Measurements from ENCODE around the gene AR. TPM values are rescaled to one million over a fixed set of nuclear protein-coding genes. Genes with fewer than 3 reads are reported as not detected.
A peak's percentile ranks its signal among the peaks of the same experiment; 100 is the strongest.

AR gene
- total and polyA plus RNA-seq, 4 donors = 2.8 to 67.4 (median 22.9) TPM

GRCh38 chrX:67612231-67612630 lies 68.4 kb downstream of the AR start:
- Histone ChIP-seq H3K9me3 (ENCODE audit: control insufficient read depth in 4 of 4, low read length in 3 of 4) (no peaks in the 10 kb centered on the region), H3K4me3 (ENCODE audit: low read depth in 1 of 3, low read length in 3 of 3) (no peak overlapping the region), H3K4me1 (ENCODE audit: control insufficient read depth in 4 of 4, insufficient read depth in 4 of 4, low read length in 3 of 4) (peaks cover 0 to 5% (median 3%) of the 10 kb centered on the region in 4 donors), H3K27ac (ENCODE audit: low read depth in 1 of 2, low read length in 2 of 2) (no peak overlapping the region), H3K36me3 (ENCODE audit: control insufficient read depth in 4 of 4, insufficient read depth in 3 of 4, low read depth in 1 of 4, low read length in 3 of 4) (no peaks in the 10 kb centered on the region), H3K27me3 (ENCODE audit: control insufficient read depth in 4 of 4, insufficient read depth in 4 of 4, low read length in 3 of 4) (no peaks in the 10 kb centered on the region), H3K9ac (ENCODE audit: low read depth in 1 of 2, low read length in 2 of 2) (no peak overlapping the region)
- WGBS = 53% methylated on average over 3 of the region's 3 CpGs
- no peak for DNase-seq (ENCODE audit: low spot score)
- TF ChIP-seq JUND (IDR thresholded peaks at IDR 0.05) (no peak), FOXA2 (IDR thresholded peaks at IDR 0.05) (peak; percentile 18), EGR1 (IDR thresholded peaks at IDR 0.05; ENCODE audit: low read depth in 2 of 2) (no peak), MAX (IDR thresholded peaks at IDR 0.05) (no peak), ATF3 (IDR thresholded peaks at IDR 0.05) (no peak)

GRCh38 chrX:67613366-67613765 lies 69.5 kb downstream of the AR start:
- Histone ChIP-seq H3K4me1 (ENCODE audit: control insufficient read depth in 4 of 4, insufficient read depth in 4 of 4, low read length in 3 of 4) (peaks cover 0 to 5% (median 3%) of the 10 kb centered on the region in 4 donors), H3K9ac (ENCODE audit: low read depth in 1 of 2, low read length in 2 of 2) (no peak overlapping the region), H3K4me3 (ENCODE audit: low read depth in 1 of 3, low read length in 3 of 3) (no peak overlapping the region), H3K27ac (ENCODE audit: low read depth in 1 of 2, low read length in 2 of 2) (no peak overlapping the region), H3K36me3 (ENCODE audit: control insufficient read depth in 4 of 4, insufficient read depth in 3 of 4, low read depth in 1 of 4, low read length in 3 of 4) (no peaks in the 10 kb centered on the region), H3K27me3 (ENCODE audit: control insufficient read depth in 4 of 4, insufficient read depth in 4 of 4, low read length in 3 of 4) (no peaks in the 10 kb centered on the region), H3K9me3 (ENCODE audit: control insufficient read depth in 4 of 4, low read length in 3 of 4) (no peaks in the 10 kb centered on the region)
- DNase-seq (ENCODE audit: low spot score) = no peak
- TF ChIP-seq HNF4A (conservative IDR thresholded peaks at IDR 0.05) = no peak
- TF ChIP-seq TAF1 (conservative IDR thresholded peaks at IDR 0.05) = no peak
- no peak for TF ChIP-seq RXRA (IDR thresholded peaks at IDR 0.05)
- TF ChIP-seq REST (IDR thresholded peaks at IDR 0.05) = no peak
- TF ChIP-seq GABPA (IDR thresholded peaks at IDR 0.05 in 1 of 2, conservative IDR thresholded peaks at IDR 0.05 in 1 of 2) = no peak
- no peak for TF ChIP-seq JUND (IDR thresholded peaks at IDR 0.05)
- no peak for TF ChIP-seq MAX (IDR thresholded peaks at IDR 0.05)
- no peak for TF ChIP-seq FOXA1 (IDR thresholded peaks at IDR 0.05)
- no peak for TF ChIP-seq RAD21 (IDR thresholded peaks at IDR 0.05)

- Histone ChIP-seq H3K36me3 (ENCODE audit: control insufficient read depth in 4 of 4, insufficient read depth in 3 of 4, low read depth in 1 of 4, low read length in 3 of 4) (no peaks in the 10 kb centered on the region), H3K27me3 (ENCODE audit: control insufficient read depth in 4 of 4, insufficient read depth in 4 of 4, low read length in 3 of 4) (no peaks in the 10 kb centered on the region), H3K4me1 (ENCODE audit: control insufficient read depth in 4 of 4, insufficient read depth in 4 of 4, low read length in 3 of 4) (peaks cover 0 to 5% (median 3%) of the 10 kb centered on the region in 4 donors), H3K9me3 (ENCODE audit: control insufficient read depth in 4 of 4, low read length in 3 of 4) (no peaks in the 10 kb centered on the region), H3K9ac (ENCODE audit: low read depth in 1 of 2, low read length in 2 of 2) (no peak overlapping the region), H3K27ac (ENCODE audit: low read depth in 1 of 2, low read length in 2 of 2) (no peak overlapping the region), H3K4me3 (ENCODE audit: low read depth in 1 of 3, low read length in 3 of 3) (no peak overlapping the region)
- no peak for DNase-seq (ENCODE audit: low spot score)
- TF ChIP-seq ZBTB33 (IDR thresholded peaks at IDR 0.05) (no peak), HNF4G (IDR thresholded peaks at IDR 0.05) (no peak), JUND (IDR thresholded peaks at IDR 0.05) (no peak), ATF3 (IDR thresholded peaks at IDR 0.05) (no peak), YY1 (IDR thresholded peaks at IDR 0.05) (no peak), TAF1 (conservative IDR thresholded peaks at IDR 0.05) (no peak), FOXA2 (IDR thresholded peaks at IDR 0.05) (no peak), MAX (IDR thresholded peaks at IDR 0.05) (no peak), GABPA (IDR thresholded peaks at IDR 0.05 in 1 of 2, conservative IDR thresholded peaks at IDR 0.05 in 1 of 2) (no peak)
- WGBS = 44% methylated on average over 2 of the region's 2 CpGs
Measured at GRCh38 chrX:67613996-67614395, 70.2 kb downstream of the AR start.

Data from liver (tissue), 9 donors.